ENCODE measurements around the gene ITPR3.

GRCh38 chr6:33668914-33669313 lies 47.8 kb downstream of the ITPR3 start:
- TF ChIP-seq CTCF (optimal IDR thresholded peaks at IDR 0.05 in 1 of 3, IDR thresholded peaks at IDR 0.05 in 1 of 3, conservative IDR thresholded peaks at IDR 0.05 in 1 of 3; ENCODE audit: extremely low read depth in 1 of 3, insufficient read depth in 2 of 3, low read length in 3 of 3) = no peak
- TF ChIP-seq EZH2 (IDR thresholded peaks at IDR 0.05; ENCODE audit: low read length) = no peak

All from keratinocyte (primary cell).